GM19023 (cell line): Measurements from ENCODE around the gene DTX2.
"Not testable (repeated sequence)": the region's sequence is repeated elsewhere in the genome, so short reads cannot be mapped to it uniquely, and the experiment has no call there.

Experiments used
- ATAC-seq: cut with Tn5 transposase; IDR thresholded peaks from one replicate; pipeline ENCODE4 v1.9.1; 2021; ENCODE audit warnings: mild to moderate bottlenecking, moderate library complexity; ENCODE audit not compliant: unreplicated experiment

Gene DTX2

GRCh38 chr7:76461464-76462101 is at the start of gene DTX2:
Gene DTX2 (plus strand): TSS chr7:76461709. CDS start chr7:76480510, 18,801 bp downstream.
- peak; percentile 98 for ATAC-seq

- no peak for ATAC-seq
Measured at GRCh38 chr7:76412249-76412648, 49.3 kb upstream of the DTX2 start.

- not testable (repeated sequence) for ATAC-seq
Measured at GRCh38 chr7:76417654-76418310, 43.7 kb upstream of the DTX2 start.

- ATAC-seq, result not testable (repeated sequence)
Measured at GRCh38 chr7:76421097-76421496, 40.4 kb upstream of the DTX2 start.

- no peak for ATAC-seq
Measured at GRCh38 chr7:76423666-76424412, 37.7 kb upstream of the DTX2 start.

- peak; percentile 75 for ATAC-seq
Measured at GRCh38 chr7:76424413-76425111, 36.9 kb upstream of the DTX2 start, which contains the start of gene ZP3. Gene ZP3 (plus strand): TSS chr7:76424950. CDS start chr7:76424965, 15 bp downstream.

GRCh38 chr7:76425156-76425555 is 36.4 kb upstream of the DTX2 start:
- ATAC-seq, result no peak

GRCh38 chr7:76425558-76425957 is 36.0 kb upstream of the DTX2 start:
- ATAC-seq, result not testable (repeated sequence)

GRCh38 chr7:76426246-76426645 is 35.3 kb upstream of the DTX2 start:
- ATAC-seq, result no peak

GRCh38 chr7:76427635-76428034 is 33.9 kb upstream of the DTX2 start:
- ATAC-seq, result no peak

GRCh38 chr7:76428149-76428823 is 33.2 kb upstream of the DTX2 start:
- ATAC-seq, result no peak

- ATAC-seq, result no peak
Measured at GRCh38 chr7:76428868-76429805, 32.4 kb upstream of the DTX2 start.

- ATAC-seq, result no peak
Measured at GRCh38 chr7:76430211-76430610, 31.3 kb upstream of the DTX2 start.

GRCh38 chr7:76430836-76431235 is 30.7 kb upstream of the DTX2 start:
- no peak for ATAC-seq

GRCh38 chr7:76437873-76438272 is 23.6 kb upstream of the DTX2 start:
- ATAC-seq, result peak; percentile 59

- not testable (repeated sequence) for ATAC-seq
Measured at GRCh38 chr7:76439120-76439888, 22.2 kb upstream of the DTX2 start.

GRCh38 chr7:76440404-76440803 is 21.1 kb upstream of the DTX2 start:
- not testable (repeated sequence) for ATAC-seq

GRCh38 chr7:76441792-76442191 is 19.7 kb upstream of the DTX2 start:
- peak; percentile 49 for ATAC-seq
